Esophagus squamous epithelium (tissue), 4 donors: ENCODE measurements around the gene PPAN.

Experiments used
- CTCF ChIP-seq, 6 experiments: fragments of 450-650 bp in 4 of 6; fragments of 200-600 bp in 2 of 6; sonication (generic) in 2 of 6; IDR thresholded peaks; one replicate each; pipeline ENCODE4 v1.5.1; 2016 to 2019; ENCODE audit warnings: antibody characterized with exemption in 6 of 6, mild to moderate bottlenecking in 4 of 6, moderate library complexity in 4 of 6
- POLR2A ChIP-seq, 4 donors: fragments of 450-650 bp; IDR thresholded peaks; one replicate each; pipeline ENCODE4 v1.6.1; 2017; ENCODE audit warnings: antibody characterized with exemption in 4 of 4, mild to moderate bottlenecking in 4 of 4, moderate library complexity in 3 of 4

GRCh38 chr19:10104130-10104513 is 2.0 kb upstream of the PPAN start:
- no peak for TF ChIP-seq CTCF (IDR thresholded peaks at IDR 0.05)
- TF ChIP-seq POLR2A (IDR thresholded peaks at IDR 0.05): no peak
